HG03432 (cell line): Measurements from ENCODE around the gene LRP1B.

ENCODE experiments used
- ATAC-seq: cut with Tn5 transposase; IDR thresholded peaks from one replicate; pipeline ENCODE4 v1.9.1; 2021; ENCODE audit warnings: mild to moderate bottlenecking, moderate library complexity; ENCODE audit not compliant: unreplicated experiment

Gene LRP1B

GRCh38 chr2:141380008-141380979, 750.5 kb downstream of the LRP1B start:
- no peak for ATAC-seq

GRCh38 chr2:141364821-141365220, 766.0 kb downstream of the LRP1B start:
- no peak for ATAC-seq

DNA sequence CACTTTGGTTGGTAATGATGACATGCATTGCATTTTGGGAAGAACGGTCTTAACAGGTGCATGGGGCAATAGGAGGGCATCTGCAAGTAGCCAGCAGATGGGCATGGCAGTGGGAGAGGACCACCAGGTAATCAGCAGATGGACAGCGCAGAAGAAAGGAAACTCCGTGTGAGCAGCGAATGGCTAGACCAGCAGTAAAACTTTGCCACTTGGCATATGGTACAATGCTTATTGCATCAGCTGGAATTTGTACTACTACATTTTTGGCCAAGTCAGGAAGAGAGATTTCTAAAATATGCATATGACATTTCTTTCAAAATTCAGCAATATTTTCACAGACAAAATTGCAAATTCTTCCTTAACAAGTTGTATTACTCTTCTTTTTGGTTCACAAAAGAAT, 768.5 kb downstream of the LRP1B start:
- ATAC-seq: no peak

DNA sequence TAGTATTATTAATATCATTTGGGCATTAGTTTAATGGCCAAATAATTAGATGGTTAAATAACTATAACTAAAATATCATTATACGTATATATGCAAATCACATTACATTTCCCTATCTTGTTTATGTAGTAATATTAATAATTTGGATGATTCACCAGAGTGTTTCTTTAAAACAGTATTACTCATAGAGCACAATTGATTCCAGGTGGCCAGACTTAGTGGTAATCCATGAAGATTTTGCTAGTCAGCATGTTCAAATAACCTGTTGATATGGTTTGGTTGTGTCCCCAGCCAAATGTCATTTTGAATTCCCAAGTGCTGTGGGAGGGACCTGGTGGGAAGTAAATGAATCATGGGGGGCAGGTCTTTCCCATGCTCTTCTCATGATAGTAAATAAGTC, 782.3 kb downstream of the LRP1B start:
- no peak for ATAC-seq

DNA sequence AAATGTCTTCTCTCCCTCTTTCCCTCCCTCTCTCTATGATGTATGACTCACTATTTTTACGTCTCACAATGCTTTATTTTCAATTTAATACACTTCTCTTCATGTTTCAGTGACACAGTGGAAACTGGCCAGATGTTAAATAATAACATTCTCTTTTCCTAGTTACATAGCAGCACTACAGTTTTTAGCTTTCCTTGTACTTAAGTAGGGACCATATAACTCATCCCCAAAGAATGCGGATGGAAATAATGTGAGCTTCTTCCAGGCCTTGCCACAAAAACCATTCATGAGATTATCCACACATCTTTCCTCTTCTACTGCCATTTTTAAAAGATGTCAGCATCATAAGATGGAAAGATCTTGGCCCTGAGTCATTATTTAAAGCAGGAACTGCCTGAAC, 789.4 kb downstream of the LRP1B start:
- no peak for ATAC-seq

GRCh38 chr2:141331127-141331526, 799.7 kb downstream of the LRP1B start:
- no peak for ATAC-seq

DNA sequence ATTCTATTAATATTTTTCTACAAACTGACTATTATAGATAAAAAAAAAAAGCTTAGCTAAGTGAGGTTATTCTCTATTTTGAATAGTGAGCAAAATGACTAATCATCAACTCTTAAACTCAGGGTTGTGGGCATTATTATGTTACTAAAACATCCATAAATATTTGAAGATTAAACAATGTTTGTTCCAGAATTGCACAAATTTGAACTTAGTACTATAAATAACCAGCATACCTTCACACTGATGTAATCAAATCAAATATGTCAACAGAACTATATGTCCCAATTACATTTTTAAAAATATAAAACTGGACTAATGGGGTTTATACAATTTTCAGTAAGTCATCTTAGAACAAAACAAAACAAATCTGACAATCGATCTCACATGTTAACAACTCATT, 800.9 kb downstream of the LRP1B start:
- no peak for ATAC-seq

- no peak for ATAC-seq
These were observed 807.2 kb downstream of the LRP1B start for GRCh38 chr2:141323571-141323970.

GRCh38 chr2:141317986-141318385, 812.8 kb downstream of the LRP1B start:
- ATAC-seq: no peak

DNA sequence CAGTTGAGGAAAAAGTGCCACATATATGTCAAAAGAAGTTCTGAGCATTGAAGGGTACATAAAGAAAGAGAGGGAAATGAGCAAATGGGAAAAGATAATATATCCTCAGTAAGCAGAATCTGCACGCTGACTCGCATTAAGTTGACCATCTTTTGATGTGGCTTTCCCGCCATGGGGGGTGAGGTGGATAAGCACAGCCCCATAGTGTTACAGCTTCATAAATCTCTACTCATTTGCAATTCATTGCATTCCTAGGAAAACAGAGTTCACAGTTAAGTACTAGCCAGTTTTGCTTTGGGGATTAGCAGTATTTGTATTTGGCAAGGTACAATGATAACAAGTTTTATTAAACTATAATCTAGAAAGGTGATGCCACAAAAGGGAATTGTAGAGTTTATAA, 814.2 kb downstream of the LRP1B start:
- ATAC-seq: no peak

DNA sequence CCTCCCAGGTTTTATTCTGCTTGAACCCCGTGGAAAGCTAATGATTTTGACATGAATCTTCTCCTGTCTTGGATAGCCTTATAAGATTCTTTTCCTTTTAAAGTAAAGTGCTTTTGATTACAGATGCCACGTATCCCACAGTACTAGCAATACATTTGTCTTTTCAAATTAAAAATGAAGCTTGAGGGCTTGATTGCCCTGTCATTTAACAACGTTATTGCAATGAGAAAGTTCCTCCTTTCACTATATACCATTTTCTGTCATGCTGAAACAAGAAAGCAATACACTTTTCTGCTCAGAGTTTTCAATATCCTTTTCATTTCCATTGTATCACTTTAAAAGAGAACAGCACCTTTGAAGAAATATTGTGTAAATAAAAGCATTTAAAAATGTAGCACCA, 814.7 kb downstream of the LRP1B start:
- no peak for ATAC-seq

GRCh38 chr2:141313972-141314371, 816.8 kb downstream of the LRP1B start:
- ATAC-seq: no peak

DNA sequence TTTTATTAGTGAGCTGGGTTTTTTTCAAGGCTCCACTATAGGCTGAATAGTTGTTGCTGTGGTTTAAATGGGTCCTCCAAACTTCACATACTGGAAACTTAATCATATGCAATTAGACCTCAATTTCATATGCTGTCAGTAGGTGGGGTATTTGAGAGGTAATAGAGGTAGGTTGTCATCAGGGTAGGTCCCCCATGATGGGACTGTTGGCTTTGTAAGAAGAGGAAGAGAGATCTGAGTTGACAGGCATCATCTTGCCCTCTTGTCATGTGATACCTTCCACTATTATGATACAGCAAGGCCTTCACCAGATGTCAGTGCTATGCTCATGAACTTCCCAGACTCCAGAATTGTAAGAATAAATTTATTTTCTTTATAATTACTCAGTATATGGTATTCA, 819.4 kb downstream of the LRP1B start:
- no peak for ATAC-seq

DNA sequence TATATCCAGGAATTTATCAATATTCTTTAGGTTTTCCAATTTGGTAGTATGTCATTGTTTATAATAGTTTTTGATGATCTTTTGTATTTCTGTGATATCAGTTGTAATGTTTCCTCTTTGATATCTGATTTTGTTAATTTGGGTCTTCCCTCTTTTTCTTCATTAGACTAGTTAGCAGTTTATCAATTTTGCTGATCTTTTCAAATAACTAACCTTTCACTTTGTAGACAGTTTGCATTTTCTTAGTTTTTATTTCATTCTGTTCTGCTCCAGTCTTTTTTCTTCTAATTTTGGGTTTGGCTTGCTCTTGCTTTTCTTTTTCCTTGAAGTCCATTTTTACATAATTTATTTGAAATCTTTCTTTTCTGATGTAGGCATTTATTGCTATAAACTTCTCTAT, 824.4 kb downstream of the LRP1B start:
- no peak for ATAC-seq

GRCh38 chr2:141301551-141301950, 829.3 kb downstream of the LRP1B start:
- ATAC-seq: no peak

DNA sequence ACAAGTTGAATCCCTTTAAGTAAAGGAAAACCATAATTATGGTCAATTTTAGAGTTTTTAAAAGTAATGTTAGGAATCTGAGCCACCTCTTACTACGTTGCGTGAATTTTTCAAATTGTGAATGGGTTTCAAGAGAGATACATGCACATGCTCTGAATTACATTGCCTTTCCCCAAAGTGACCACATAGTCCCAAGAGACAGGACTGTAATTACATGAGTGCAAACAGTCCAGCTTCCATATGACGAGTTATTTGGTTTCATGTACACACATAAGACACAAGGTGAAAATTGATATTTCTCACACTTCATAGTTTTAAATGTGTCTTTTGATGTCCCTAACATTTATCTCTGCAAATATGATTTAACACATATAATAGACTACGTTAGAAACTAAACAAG, 850.8 kb downstream of the LRP1B start:
- ATAC-seq: no peak

DNA sequence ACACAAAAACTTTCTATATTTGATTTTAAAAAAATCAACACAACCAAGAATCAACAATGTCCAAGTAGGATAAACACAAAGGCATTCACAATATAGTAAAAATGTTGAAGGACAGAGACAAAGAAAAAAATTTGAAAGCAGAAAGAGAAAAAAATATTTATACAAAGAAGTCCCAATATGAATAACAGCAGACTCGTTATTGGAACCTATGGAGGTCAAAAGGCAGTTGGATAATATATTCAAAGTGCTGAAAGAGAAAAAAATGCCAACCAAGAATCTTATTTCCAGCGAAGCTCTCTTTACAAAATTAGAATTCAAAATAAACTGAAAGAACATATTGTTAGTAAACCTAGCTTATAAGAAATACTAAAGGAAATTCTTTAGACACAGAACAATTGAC, 859.5 kb downstream of the LRP1B start:
- no peak for ATAC-seq

DNA sequence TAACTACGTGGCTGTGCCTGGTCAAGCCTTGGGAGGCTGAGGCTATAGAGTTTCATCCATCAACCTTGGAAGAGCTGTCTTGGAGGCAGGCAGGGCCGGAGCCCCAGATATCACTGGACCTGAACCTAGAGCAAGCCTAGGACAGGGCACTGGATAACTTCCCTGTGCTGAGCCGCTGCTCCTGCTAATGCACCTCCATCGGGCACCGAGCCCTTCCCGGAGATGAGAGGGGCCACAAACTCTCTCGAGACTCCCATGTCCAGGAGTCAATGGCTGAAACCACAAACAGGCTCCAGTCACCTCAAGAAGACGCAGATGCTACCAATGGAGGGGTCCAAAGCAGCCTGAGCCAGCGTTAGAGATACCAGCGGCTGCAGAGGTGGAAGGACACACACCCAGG, 866.0 kb downstream of the LRP1B start:
- no peak for ATAC-seq

DNA sequence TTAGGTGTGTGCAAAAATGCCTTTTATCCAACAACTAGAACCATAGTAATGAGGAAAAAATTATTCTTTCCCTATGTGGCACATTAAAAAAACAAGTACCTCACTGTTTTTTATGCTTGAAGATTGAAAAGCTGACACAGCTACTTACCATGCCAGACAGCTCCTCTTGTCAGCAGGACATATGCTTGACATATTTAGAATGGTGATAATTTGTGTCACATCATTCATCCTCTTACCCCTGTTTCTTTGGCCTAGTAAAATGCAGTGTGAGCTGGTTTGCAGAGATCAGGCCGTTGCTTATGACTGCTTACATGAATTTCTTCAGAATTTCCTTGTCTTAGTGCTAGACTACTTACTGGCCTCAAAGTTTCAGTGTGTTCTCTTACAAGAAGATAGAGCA, 869.9 kb downstream of the LRP1B start:
- ATAC-seq: no peak

GRCh38 chr2:141259683-141260082, 871.1 kb downstream of the LRP1B start:
- ATAC-seq: no peak

DNA sequence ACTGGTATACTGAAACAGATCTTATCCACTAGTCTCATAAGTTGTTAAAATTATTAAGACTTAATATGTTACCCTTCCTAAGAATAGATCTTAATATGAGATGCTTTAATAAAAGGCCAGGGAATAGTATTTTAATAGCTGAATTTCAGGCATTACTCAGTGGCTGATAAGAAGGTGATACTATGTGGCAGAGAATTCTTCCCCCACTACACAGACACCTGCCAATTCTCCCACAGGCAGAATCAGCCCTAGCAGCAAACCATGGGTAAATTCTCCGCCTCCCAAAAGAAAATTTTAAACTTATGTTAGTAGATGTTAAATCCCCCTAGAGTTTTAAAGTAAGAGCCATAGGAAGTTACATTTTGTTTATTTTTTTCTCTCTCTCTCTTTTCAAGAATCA, 888.8 kb downstream of the LRP1B start:
- ATAC-seq: no peak

- ATAC-seq: no peak
These were observed 904.3 kb downstream of the LRP1B start for GRCh38 chr2:141226560-141226959.

DNA sequence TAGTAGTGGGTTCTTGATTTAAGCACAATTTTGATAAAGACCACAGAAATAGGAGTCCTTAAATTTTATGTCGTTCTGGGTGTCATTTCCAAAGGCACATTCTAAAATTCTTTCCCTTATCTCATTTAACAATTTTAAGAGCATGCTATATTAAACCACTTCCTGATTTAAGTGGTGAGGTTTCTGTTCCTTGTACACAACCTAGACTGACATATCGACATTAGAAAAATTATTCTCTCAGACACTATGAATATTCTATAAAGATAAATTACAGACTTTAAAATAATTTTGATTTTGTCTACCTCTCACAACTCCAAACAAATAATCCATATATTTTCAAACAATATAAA, 923.8 kb downstream of the LRP1B start:
- ATAC-seq: peak; percentile 45
